ENCODE data around the gene NHERF1. TPM values are rescaled to one million over a fixed set of nuclear protein-coding genes. Genes with fewer than 3 reads are reported as not detected.

The NHERF1 gene
- total RNA-seq, 4 donors from 2014 or later: 21.9 to 63.4 (median 43.8) TPM

DNA sequence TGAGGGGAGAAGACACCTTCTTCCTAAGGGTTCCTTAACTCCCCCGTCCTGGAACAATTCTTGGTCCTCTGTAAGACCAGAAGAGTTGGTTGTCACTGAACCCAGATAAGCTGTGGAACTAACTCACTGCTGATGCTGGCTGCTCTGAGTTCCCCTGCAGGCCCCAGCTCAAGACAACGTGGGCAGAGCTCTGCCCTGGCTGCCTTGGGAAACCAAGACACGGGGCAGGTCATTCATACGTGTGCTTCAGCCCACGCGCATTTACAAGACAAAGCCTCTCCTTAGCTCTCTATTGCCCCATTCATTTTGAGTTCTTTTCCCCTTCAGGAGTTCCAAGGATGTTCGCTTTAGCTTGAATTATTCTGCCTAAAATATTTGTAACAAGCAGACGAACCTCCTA, 31.1 kb downstream of the NHERF1 start:
- Histone ChIP-seq H3K4me1 (peaks cover 12 to 17% of the 10 kb centered on the region in 2 donors), H3K27ac (no peak overlapping the region), H3K27me3 (no peaks in the 10 kb centered on the region), H3K36me3 (no peaks in the 10 kb centered on the region), H3K9me3 (no peaks in the 10 kb centered on the region), H3K4me3 (replicated peaks in 1 of 3) (no peak overlapping the region)
- no peak for DNase-seq
- intact Hi-C loops (cut with DNase I): no loop called here
- TF ChIP-seq POLR2A (IDR thresholded peaks at IDR 0.05): no peak
- TF ChIP-seq, protein P1, sequence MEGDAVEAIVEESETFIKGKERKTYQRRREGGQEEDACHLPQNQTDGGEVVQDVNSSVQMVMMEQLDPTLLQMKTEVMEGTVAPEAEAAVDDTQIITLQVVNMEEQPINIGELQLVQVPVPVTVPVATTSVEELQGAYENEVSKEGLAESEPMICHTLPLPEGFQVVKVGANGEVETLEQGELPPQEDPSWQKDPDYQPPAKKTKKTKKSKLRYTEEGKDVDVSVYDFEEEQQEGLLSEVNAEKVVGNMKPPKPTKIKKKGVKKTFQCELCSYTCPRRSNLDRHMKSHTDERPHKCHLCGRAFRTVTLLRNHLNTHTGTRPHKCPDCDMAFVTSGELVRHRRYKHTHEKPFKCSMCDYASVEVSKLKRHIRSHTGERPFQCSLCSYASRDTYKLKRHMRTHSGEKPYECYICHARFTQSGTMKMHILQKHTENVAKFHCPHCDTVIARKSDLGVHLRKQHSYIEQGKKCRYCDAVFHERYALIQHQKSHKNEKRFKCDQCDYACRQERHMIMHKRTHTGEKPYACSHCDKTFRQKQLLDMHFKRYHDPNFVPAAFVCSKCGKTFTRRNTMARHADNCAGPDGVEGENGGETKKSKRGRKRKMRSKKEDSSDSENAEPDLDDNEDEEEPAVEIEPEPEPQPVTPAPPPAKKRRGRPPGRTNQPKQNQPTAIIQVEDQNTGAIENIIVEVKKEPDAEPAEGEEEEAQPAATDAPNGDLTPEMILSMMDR (IDR thresholded peaks at IDR 0.05): no peak
- 84 to 93% methylated on average over 8 of the region's 8 CpGs for WGBS, 2 donors

DNA sequence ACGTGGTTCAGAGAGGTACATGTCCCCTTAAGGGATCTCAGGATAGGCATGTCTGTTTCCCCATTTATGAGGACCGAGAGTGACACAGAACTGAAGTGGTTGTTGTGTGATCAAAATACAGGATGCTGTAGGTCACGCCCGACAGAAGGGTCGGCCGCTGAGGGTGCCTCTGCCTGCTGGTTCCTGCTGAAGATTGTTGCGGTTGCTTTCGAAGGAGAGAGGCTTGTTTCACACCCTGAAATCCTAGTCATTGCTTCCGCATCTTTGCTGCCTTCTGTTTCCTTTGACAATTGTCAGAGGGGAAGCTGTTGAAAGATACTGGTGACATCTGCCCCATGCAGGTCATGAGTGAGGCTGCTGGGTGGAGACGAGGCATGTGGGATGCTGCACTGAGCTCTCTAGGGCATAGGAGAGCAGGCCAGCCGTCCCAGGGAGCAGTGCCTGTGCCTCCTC, 31.5 kb downstream of the NHERF1 start:
- intact Hi-C loops (cut with DNase I): no loop called here
- WGBS, 2 donors: 65 to 82% methylated on average over 11 of the region's 11 CpGs

DNA sequence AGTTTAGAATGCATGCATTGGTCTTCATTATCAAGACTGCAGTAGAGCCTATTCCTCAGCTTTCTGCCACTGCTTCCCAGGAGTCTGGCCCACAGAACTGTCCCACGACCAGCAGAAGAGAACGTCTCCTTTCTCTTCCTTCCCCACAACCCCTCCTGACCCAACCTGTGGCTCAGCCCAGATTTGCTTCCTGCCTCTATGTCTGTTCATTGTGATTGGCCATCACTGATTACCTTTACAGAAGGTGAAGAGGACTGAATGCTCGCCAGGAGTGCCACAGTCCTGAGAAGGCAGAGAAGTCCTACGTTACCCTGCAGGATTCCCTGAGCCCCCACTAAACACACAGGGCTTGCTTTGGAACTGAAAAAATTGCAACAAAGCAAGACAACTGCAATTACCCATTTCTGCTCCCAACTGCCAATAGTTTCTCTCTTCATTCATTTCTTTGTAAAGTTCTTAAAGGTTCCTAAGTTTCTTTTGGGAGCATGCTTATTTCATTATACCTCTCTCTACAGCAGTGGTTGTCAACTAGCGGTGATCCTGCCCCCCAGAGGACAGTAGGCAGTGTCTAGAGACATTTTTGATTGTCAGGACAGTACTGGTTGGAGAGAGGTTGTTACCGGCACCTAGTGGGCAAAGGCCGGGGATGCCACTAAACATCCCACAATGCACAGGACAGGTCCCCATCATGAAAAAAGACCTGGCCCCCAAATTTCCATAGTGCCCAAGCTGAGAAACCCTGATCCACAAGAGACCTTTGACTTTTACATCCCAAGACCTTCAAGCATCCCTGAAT, 32.2 kb downstream of the NHERF1 start:
- H3K27ac ChIP-seq: no peak overlapping the region
- 71 to 73% methylated on average over 7 of the region's 7 CpGs for WGBS, 2 donors
- TF ChIP-seq, protein P1 (IDR thresholded peaks at IDR 0.05): peak in 1 of 6 experiments; percentile 5
- no peak for TF ChIP-seq POLR2A (IDR thresholded peaks at IDR 0.05)
- no peak overlapping the region for H3K4me3 ChIP-seq (replicated peaks in 1 of 3)
- H3K9me3 ChIP-seq: no peaks in the 10 kb centered on the region
- H3K27me3 ChIP-seq: no peaks in the 10 kb centered on the region
- intact Hi-C loops (cut with DNase I): no loop called here
- H3K4me1 ChIP-seq: peaks cover 9 to 16% of the 10 kb centered on the region in 2 donors
- H3K36me3 ChIP-seq: no peaks in the 10 kb centered on the region
- no peak for DNase-seq

More for the DNA sequence above, 31.5 kb downstream of the NHERF1 start:
- DNase-seq: no peak
- H3K4me3 ChIP-seq (replicated peaks in 1 of 3): no peak overlapping the region
- H3K36me3 ChIP-seq: no peaks in the 10 kb centered on the region
- H3K9me3 ChIP-seq: no peaks in the 10 kb centered on the region
- H3K27ac ChIP-seq: no peak overlapping the region
- H3K4me1 ChIP-seq: peaks cover 11 to 17% of the 10 kb centered on the region in 2 donors
- no peak for TF ChIP-seq POLR2A (IDR thresholded peaks at IDR 0.05)
- TF ChIP-seq, protein P1 (IDR thresholded peaks at IDR 0.05): no peak
- no peaks in the 10 kb centered on the region for H3K27me3 ChIP-seq

DNA sequence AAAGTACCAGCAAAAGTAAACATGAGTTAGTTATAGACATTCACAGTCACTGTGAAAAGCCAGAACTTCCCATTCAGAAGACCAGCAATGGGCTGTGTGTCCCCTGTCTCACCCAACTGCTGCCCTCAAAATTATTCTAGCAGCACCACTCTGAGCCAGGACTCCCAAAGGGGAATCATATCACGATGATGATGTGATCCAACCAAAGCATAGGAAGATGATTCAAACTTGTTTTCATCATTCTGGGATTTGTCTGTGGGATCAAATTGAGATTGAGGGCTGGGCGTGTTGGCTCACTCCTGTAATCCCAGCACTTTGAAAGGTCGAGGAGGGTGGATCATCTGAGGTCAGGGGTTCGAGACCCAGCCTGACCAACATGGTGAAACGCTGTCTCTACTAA, 34.1 kb downstream of the NHERF1 start:
- WGBS, 2 donors: 94 to 95% methylated on average over 5 of the region's 5 CpGs
- H3K4me1 ChIP-seq: peaks cover 9 to 14% of the 10 kb centered on the region in 2 donors

More for the DNA sequence above, 34.1 kb downstream of the NHERF1 start:
- TF ChIP-seq POLR2A (IDR thresholded peaks at IDR 0.05): no peak
- TF ChIP-seq, protein P1 (IDR thresholded peaks at IDR 0.05): no peak
- Histone ChIP-seq H3K9me3 (no peaks in the 10 kb centered on the region), H3K27ac (no peak overlapping the region), H3K4me3 (replicated peaks in 1 of 3) (no peak overlapping the region), H3K27me3 (no peaks in the 10 kb centered on the region), H3K36me3 (no peaks in the 10 kb centered on the region)
- intact Hi-C loops (cut with DNase I): no loop called here
- no peak for DNase-seq
